ENCODE measurements around the gene TCL1A.
A peak's percentile ranks its signal among the peaks of the same experiment; 100 is the strongest.
"Not testable (repeated sequence)": the region's sequence is repeated elsewhere in the genome, so short reads cannot be mapped to it uniquely, and the experiment has no call there.

Gene TCL1A

DNA sequence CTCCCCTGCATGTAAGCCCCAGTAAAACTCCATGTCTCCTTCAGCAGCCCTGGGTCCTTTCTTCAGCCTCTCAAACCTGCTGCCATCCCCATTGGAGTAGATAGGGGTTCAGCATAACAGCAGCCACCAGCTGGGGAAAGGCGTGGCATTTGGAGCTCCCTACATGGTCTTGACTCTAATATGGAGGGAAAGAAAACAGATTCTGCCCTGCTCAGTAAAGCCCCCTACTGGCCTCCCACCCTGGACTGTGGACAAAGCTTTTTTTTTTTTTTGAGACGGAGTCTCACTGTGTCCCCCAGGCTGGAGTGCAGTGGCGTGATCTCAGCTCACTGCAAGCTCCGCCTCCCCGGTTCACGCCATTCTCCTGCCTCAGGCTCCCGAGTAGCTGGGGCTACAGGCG, 48.4 kb downstream of the TCL1A start:
- Histone ChIP-seq H3K27me3 (ENCODE audit: control insufficient read depth in 5 of 5, insufficient read depth in 4 of 5, low read length in 5 of 5) (peaks cover 0 to 18% (median 10%) of the 10 kb centered on the region in 5 donors), H3K4me1 (ENCODE audit: control insufficient read depth in 5 of 5, insufficient read depth in 5 of 5, low read length in 5 of 5) (peaks cover 0 to 11% (median 7%) of the 10 kb centered on the region in 5 donors)
- not testable (repeated sequence) for H3K9me3 ChIP-seq (ENCODE audit: control insufficient read depth in 5 of 5, low read length in 5 of 5); H3K36me3 ChIP-seq (ENCODE audit: control insufficient read depth in 5 of 5, insufficient read depth in 5 of 5, low read length in 5 of 5); H3K27ac ChIP-seq (ENCODE audit: low read depth, low read length); H3K9ac ChIP-seq (ENCODE audit: low read length in 5 of 5); H3K4me3 ChIP-seq (ENCODE audit: low read depth in 1 of 5, low read length in 5 of 5)

DNA sequence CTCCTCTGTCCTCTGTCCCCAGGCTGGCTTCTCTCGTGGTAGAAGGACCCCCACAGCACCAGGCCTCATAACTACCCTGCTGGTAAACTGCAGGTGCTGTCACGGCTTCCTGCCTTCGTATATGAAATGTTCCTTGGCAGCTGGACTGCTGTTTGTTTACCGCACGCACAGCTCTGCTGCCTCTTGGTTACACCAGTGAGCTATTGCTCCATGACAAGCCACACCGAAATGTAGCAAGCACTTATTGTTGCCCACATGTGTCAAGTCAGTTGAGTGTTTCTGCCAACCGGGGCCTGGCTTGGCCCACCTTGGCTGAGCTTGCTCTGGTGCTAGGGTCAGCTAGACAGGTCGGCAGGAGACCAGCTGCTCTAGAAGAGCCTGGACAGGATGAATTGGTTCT, 49.4 kb downstream of the TCL1A start:
- Histone ChIP-seq H3K4me1 (ENCODE audit: control insufficient read depth in 5 of 5, insufficient read depth in 5 of 5, low read length in 5 of 5) (peaks cover 0 to 14% (median 7%) of the 10 kb centered on the region in 5 donors), H3K36me3 (ENCODE audit: control insufficient read depth in 5 of 5, insufficient read depth in 5 of 5, low read length in 5 of 5) (no peaks in the 10 kb centered on the region), H3K27ac (ENCODE audit: low read depth, low read length) (no peak overlapping the region), H3K27me3 (ENCODE audit: control insufficient read depth in 5 of 5, insufficient read depth in 4 of 5, low read length in 5 of 5) (peaks cover 0 to 22% (median 14%) of the 10 kb centered on the region in 5 donors), H3K9me3 (ENCODE audit: control insufficient read depth in 5 of 5, low read length in 5 of 5) (no peaks in the 10 kb centered on the region), H3K9ac (ENCODE audit: low read length in 5 of 5) (no peak overlapping the region), H3K4me3 (ENCODE audit: low read depth in 1 of 5, low read length in 5 of 5) (no peak overlapping the region)

GRCh38 chr14:95664066-95664465, 49.9 kb downstream of the TCL1A start:
- Histone ChIP-seq H3K27me3 (ENCODE audit: control insufficient read depth in 5 of 5, insufficient read depth in 4 of 5, low read length in 5 of 5) (peaks cover 0 to 24% (median 16%) of the 10 kb centered on the region in 5 donors), H3K4me1 (ENCODE audit: control insufficient read depth in 5 of 5, insufficient read depth in 5 of 5, low read length in 5 of 5) (peaks cover 0 to 14% (median 7%) of the 10 kb centered on the region in 5 donors), H3K27ac (ENCODE audit: low read depth, low read length) (no peak overlapping the region), H3K9me3 (ENCODE audit: control insufficient read depth in 5 of 5, low read length in 5 of 5) (no peaks in the 10 kb centered on the region), H3K9ac (ENCODE audit: low read length in 5 of 5) (no peak overlapping the region), H3K4me3 (ENCODE audit: low read depth in 1 of 5, low read length in 5 of 5) (no peak overlapping the region), H3K36me3 (ENCODE audit: control insufficient read depth in 5 of 5, insufficient read depth in 5 of 5, low read length in 5 of 5) (no peaks in the 10 kb centered on the region)

- H3K9me3 ChIP-seq (ENCODE audit: control insufficient read depth in 5 of 5, low read length in 5 of 5) = no peaks in the 10 kb centered on the region
- H3K4me1 ChIP-seq (ENCODE audit: control insufficient read depth in 5 of 5, insufficient read depth in 5 of 5, low read length in 5 of 5) = peaks cover 0 to 14% (median 7%) of the 10 kb centered on the region in 5 donors
- no peak overlapping the region for H3K27ac ChIP-seq (ENCODE audit: low read depth, low read length)
- no peak overlapping the region for H3K9ac ChIP-seq (ENCODE audit: low read length in 5 of 5)
- H3K36me3 ChIP-seq (ENCODE audit: control insufficient read depth in 5 of 5, insufficient read depth in 5 of 5, low read length in 5 of 5) = no peaks in the 10 kb centered on the region
- H3K27me3 ChIP-seq (ENCODE audit: control insufficient read depth in 5 of 5, insufficient read depth in 4 of 5, low read length in 5 of 5) = peaks cover 0 to 25% (median 17%) of the 10 kb centered on the region in 5 donors
- H3K4me3 ChIP-seq (ENCODE audit: low read depth in 1 of 5, low read length in 5 of 5) = peak overlapping the region in 1 of 5 donors; percentile 40
Measured at GRCh38 chr14:95663226-95663797, 50.6 kb downstream of the TCL1A start.

DNA sequence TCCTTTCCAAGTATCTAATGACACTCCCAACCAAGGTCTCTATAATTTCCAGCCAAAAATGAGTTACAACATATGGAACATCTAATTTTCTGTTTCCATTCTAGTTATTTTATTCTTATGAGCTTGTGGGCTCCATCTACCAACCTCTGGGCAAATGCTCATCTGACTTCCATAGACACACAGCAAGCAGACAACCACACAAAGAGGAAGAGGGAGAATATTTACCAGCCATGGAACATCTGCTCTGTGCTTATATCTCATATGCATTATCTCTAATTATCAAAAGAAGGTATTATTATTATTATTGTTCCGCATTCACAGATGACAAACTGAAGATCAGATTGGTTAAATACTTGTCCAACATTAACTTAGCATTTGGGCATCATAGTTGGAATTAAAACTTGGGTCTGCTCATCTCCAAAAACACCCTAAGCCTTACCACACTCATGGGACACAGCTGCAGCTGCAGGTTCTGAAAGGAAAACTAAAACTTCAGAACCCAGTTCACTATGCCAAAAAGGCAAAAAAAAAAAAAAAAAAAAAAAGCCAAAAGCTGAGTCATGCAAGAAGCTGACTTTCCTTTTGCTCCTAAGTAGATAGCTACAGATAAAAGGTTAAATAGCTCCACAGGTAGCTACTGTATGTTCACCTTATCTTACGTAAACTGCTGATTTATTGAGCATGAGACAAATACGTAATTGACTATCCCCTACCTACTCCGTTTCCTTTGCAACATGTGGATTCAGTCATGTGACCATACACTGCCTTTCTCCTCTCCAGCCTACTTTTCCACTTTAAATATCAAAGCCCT, 51.3 kb downstream of the TCL1A start:
- Histone ChIP-seq H3K36me3 (ENCODE audit: control insufficient read depth in 5 of 5, insufficient read depth in 5 of 5, low read length in 5 of 5) (no peaks in the 10 kb centered on the region), H3K9me3 (ENCODE audit: control insufficient read depth in 5 of 5, low read length in 5 of 5) (no peaks in the 10 kb centered on the region), H3K9ac (ENCODE audit: low read length in 5 of 5) (no peak overlapping the region), H3K27me3 (ENCODE audit: control insufficient read depth in 5 of 5, insufficient read depth in 4 of 5, low read length in 5 of 5) (peaks cover 0 to 24% (median 18%) of the 10 kb centered on the region in 5 donors), H3K4me3 (ENCODE audit: low read depth in 1 of 5, low read length in 5 of 5) (peak overlapping the region in 2 of 5 donors; percentile 27 to 40), H3K4me1 (ENCODE audit: control insufficient read depth in 5 of 5, insufficient read depth in 5 of 5, low read length in 5 of 5) (peaks cover 0 to 14% (median 7%) of the 10 kb centered on the region in 5 donors), H3K27ac (ENCODE audit: low read depth, low read length) (no peak overlapping the region)

DNA sequence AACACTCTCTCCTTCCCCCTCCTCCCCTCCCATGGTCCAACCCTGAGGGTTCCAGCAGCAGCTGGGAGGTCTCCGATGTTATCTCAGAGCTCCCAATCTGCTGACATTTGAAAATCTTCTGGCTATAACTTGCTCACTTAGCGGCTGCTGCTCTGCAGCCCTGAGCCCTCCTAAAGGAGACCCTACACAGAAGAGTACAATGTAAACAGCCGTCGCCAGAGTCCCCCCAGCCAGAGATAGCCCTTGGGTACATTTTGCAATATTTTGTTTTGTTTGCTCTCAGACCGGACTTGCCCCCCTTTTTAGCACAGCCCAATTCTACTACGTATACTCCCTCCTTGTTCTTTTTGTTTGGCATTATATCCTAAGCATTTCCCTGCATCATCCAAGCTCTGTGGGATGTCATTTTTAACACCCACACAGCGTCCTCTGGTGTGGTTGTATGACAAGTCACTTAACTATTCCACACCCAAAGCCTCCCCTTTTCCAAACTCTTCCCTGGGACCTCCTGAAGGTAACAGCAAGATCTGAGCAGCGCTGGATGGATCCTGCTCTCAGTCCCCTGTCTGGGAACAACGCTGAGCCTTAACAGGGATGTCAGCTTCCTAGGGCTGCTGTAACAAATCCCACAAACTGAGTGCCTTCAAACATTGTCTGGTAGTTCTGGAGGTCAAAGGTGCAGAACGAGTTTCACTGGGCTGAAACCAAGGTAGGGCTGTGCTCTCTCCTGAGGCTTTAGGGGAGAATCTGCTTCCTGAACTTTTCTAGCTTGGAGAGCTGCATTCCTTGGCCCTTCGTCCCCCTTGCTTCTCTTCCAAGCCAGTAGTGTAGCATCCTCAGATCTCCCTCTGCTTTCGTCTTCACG, 53.0 kb downstream of the TCL1A start:
- Histone ChIP-seq H3K9ac (ENCODE audit: low read length in 5 of 5) (no peak overlapping the region), H3K27ac (ENCODE audit: low read depth, low read length) (no peak overlapping the region), H3K4me3 (ENCODE audit: low read depth in 1 of 5, low read length in 5 of 5) (no peak overlapping the region), H3K4me1 (ENCODE audit: control insufficient read depth in 5 of 5, insufficient read depth in 5 of 5, low read length in 5 of 5) (peaks cover 0 to 14% (median 7%) of the 10 kb centered on the region in 5 donors), H3K27me3 (ENCODE audit: control insufficient read depth in 5 of 5, insufficient read depth in 4 of 5, low read length in 5 of 5) (peaks cover 0 to 19% (median 15%) of the 10 kb centered on the region in 5 donors), H3K9me3 (ENCODE audit: control insufficient read depth in 5 of 5, low read length in 5 of 5) (no peaks in the 10 kb centered on the region), H3K36me3 (ENCODE audit: control insufficient read depth in 5 of 5, insufficient read depth in 5 of 5, low read length in 5 of 5) (no peaks in the 10 kb centered on the region)

DNA sequence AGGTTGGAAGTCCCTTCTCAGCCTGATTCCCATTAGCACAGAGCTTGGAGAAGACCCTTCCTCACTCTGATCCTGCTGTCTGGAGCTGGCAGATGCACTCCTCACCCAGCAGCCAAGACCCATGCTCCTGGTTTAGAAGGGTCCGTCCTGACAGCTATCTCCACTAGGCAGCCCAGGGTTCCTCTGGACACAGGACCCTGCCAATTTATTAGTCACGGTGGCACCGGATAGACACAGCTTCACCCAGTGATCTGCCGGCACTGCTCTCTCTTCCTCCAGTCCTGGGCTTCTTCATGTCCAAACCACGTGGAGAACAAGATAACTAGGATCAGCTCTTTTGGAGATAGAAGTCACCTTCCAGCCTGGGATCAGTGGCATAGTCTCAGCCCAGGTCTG, 53.9 kb downstream of the TCL1A start:
- H3K4me3 ChIP-seq (ENCODE audit: low read depth in 1 of 5, low read length in 5 of 5) = no peak overlapping the region
- H3K4me1 ChIP-seq (ENCODE audit: control insufficient read depth in 5 of 5, insufficient read depth in 5 of 5, low read length in 5 of 5) = peaks cover 0 to 14% (median 7%) of the 10 kb centered on the region in 5 donors
- peaks cover 0 to 19% (median 15%) of the 10 kb centered on the region in 5 donors for H3K27me3 ChIP-seq (ENCODE audit: control insufficient read depth in 5 of 5, insufficient read depth in 4 of 5, low read length in 5 of 5)
- no peak overlapping the region for H3K27ac ChIP-seq (ENCODE audit: low read depth, low read length)
- no peak overlapping the region for H3K9ac ChIP-seq (ENCODE audit: low read length in 5 of 5)
- H3K9me3 ChIP-seq (ENCODE audit: control insufficient read depth in 5 of 5, low read length in 5 of 5) = no peaks in the 10 kb centered on the region
- H3K36me3 ChIP-seq (ENCODE audit: control insufficient read depth in 5 of 5, insufficient read depth in 5 of 5, low read length in 5 of 5) = no peaks in the 10 kb centered on the region

Measured in subcutaneous abdominal adipose tissue (tissue), 5 donors.